Nucleus accumbens (tissue), 56 donors: ENCODE measurements around the gene KCNS1.
"Not testable (repeated sequence)": the region's sequence is repeated elsewhere in the genome, so short reads cannot be mapped to it uniquely, and the experiment has no call there.

Source experiments
- DNase-seq, 56 donors: peaks; one replicate each; lab custom pipeline; 2025; lab: John Stamatoyannopoulos, UW

KCNS1 gene

GRCh38 chr20:45082468-45082867 lies 18.5 kb downstream of the KCNS1 start:
- DNase-seq: no peak

- DNase-seq: no peak
These were observed 19.9 kb downstream of the KCNS1 start for GRCh38 chr20:45080867-45081624.

GRCh38 chr20:45077559-45077958 lies 23.4 kb downstream of the KCNS1 start:
- DNase-seq: no peak

GRCh38 chr20:45073221-45073620 lies 27.7 kb downstream of the KCNS1 start:
- DNase-seq: no peak

GRCh38 chr20:45072066-45072465 lies 28.9 kb downstream of the KCNS1 start:
- no peak for DNase-seq

- no peak for DNase-seq
These were observed 29.8 kb downstream of the KCNS1 start for GRCh38 chr20:45070932-45071632.

GRCh38 chr20:45069261-45069660 lies 31.7 kb downstream of the KCNS1 start:
- no peak for DNase-seq

GRCh38 chr20:45067558-45067957 lies 33.4 kb downstream of the KCNS1 start:
- no peak for DNase-seq

- DNase-seq: no peak
These were observed 33.8 kb downstream of the KCNS1 start for GRCh38 chr20:45067087-45067486.

GRCh38 chr20:45066372-45066771 lies 34.6 kb downstream of the KCNS1 start:
- no peak for DNase-seq

- no peak for DNase-seq
These were observed 36.1 kb downstream of the KCNS1 start for GRCh38 chr20:45064812-45065211.

- not testable (repeated sequence) for DNase-seq
These were observed 37.8 kb downstream of the KCNS1 start for GRCh38 chr20:45063107-45063506.

GRCh38 chr20:45061244-45061643 lies 39.7 kb downstream of the KCNS1 start:
- peak in 1 of 56 donors; percentile 63 for DNase-seq

- no peak for DNase-seq
These were observed 40.6 kb downstream of the KCNS1 start for GRCh38 chr20:45060294-45060693.

GRCh38 chr20:45059022-45059728 lies 41.8 kb downstream of the KCNS1 start:
- DNase-seq: peak in 27 of 56 donors; percentile 7 to 66 (median 23)

- no peak for DNase-seq
These were observed 42.6 kb downstream of the KCNS1 start for GRCh38 chr20:45058168-45058850.

GRCh38 chr20:45056473-45057173 lies 44.3 kb downstream of the KCNS1 start:
- DNase-seq: no peak

- DNase-seq: no peak
These were observed 45.9 kb downstream of the KCNS1 start for GRCh38 chr20:45055056-45055455.

GRCh38 chr20:45053430-45054351 lies 47.2 kb downstream of the KCNS1 start:
- DNase-seq: no peak
